HCT116 (cell line): ENCODE results near the gene AP1AR. TPM values are rescaled to one million over a fixed set of nuclear protein-coding genes. Genes with fewer than 3 reads are reported as not detected.

ENCODE experiments used
- ATAC-seq: fragments of 200-7000 bp; cut with Tn5 transposase; 2 replicates; pipeline ENCODE4 v1.9.1; 2020; ENCODE audit warnings: mild to moderate bottlenecking, moderate library complexity
- BruUV-seq: library from RNA; stranded (reverse); fragments of 400-500 nt; replicated peaks from 2 replicates; lab custom pipeline; 2021; lab: Mats Ljungman, UMichigan
- CTCF ChIA-PET: fragments of 300-600 bp; sonication (Branson Sonifier 250); formaldehyde crosslinking; loops from one replicate; lab custom pipeline; 2021; ENCODE audit warnings: antibody characterized with exemption; lab: Charles Lee
- POLR2A ChIA-PET: fragments of 300-600, 350-600 bp; sonication (Branson Sonifier 250); formaldehyde crosslinking; loops from one replicate; lab custom pipeline; 2021; ENCODE audit warnings: antibody characterized with exemption; lab: Charles Lee
- RAD21 ChIA-PET, 2 experiments: fragments of 300-600 bp; sonication (Branson Sonifier 250); formaldehyde crosslinking; loops; one replicate each; lab custom pipeline; 2023; ENCODE audit warnings: low total read pairs in 2 of 2; ENCODE audit not compliant: uncharacterized antibody in 2 of 2, unreplicated experiment in 2 of 2, low non-redundant PET in 1 of 2; lab: Charles Lee
- DNase-seq: peaks from one replicate; pipeline ENCODE4 v3.0.0-alpha.2; 2010; ENCODE audit warnings: low read depth, low spot score
- H2AFZ ChIP-seq: fragments of 200-600 bp; shearing (Covaris generic), sonication (generic); 2 replicates; pipeline ENCODE4 v1.6.1; 2017; ENCODE audit warnings: low read depth, mixed run types, mixed read lengths, antibody characterized with exemption, low read length; ENCODE audit not compliant: poor library complexity, severe bottlenecking
- H3K27ac ChIP-seq: 2 replicates; pipeline ENCODE4 v1.5.1; 2012; ENCODE audit warnings: low read depth, low read length
- H3K27me3 ChIP-seq: fragments of 200-600 bp; sonication (generic); 2 replicates; pipeline ENCODE4 v1.6.1; 2016; ENCODE audit warnings: mixed run types, low read length, mixed read lengths; ENCODE audit not compliant: insufficient read depth
- H3K36me3 ChIP-seq, 2 experiments: fragments of 200-500 bp in 1 of 2; fragments of 200-600 bp in 1 of 2; sonication (Bioruptor generic) in 1 of 2; sonication (generic) in 1 of 2; 2 replicates each; pipeline versions ENCODE4 v1.5.1 to v1.6.1; 2014 to 2016; ENCODE audit warnings: low read length in 2 of 2, inconsistent platforms in 1 of 2, mixed read lengths in 1 of 2, mixed run types in 1 of 2; ENCODE audit not compliant: insufficient read depth in 2 of 2, control insufficient read depth in 1 of 2
- H3K4me1 ChIP-seq, 2 experiments: fragments of 200-600 bp in 1 of 2; sonication (generic) in 1 of 2; 2 replicates each; pipeline versions ENCODE4 v1.5.1 to v1.6.1; 2012 to 2017; ENCODE audit warnings: low read length in 2 of 2, inconsistent platforms in 1 of 2, mild to moderate bottlenecking in 1 of 2, mixed read lengths in 1 of 2, mixed run types in 1 of 2, moderate library complexity in 1 of 2; ENCODE audit not compliant: insufficient read depth in 2 of 2, control insufficient read depth in 1 of 2
- H3K4me2 ChIP-seq: fragments of 200-600 bp; sonication (generic); 2 replicates; pipeline ENCODE4 v1.6.1; 2017; ENCODE audit warnings: mixed run types, low read length, mixed read lengths
- H3K4me3 ChIP-seq, 2 experiments: fragments of 200-600 bp in 1 of 2; sonication (generic) in 1 of 2; replicated peaks in 1 of 2; 2 replicates each; pipeline ENCODE4 v1.5.1; 2011 to 2016; ENCODE audit warnings: low read length in 2 of 2, control low read depth in 1 of 2, low read depth in 1 of 2, mild to moderate bottlenecking in 1 of 2, mixed read lengths in 1 of 2, mixed run types in 1 of 2
- H3K79me2 ChIP-seq: fragments of 200-600 bp; sonication (generic); 2 replicates; pipeline ENCODE4 v1.6.1; 2017; ENCODE audit warnings: mild to moderate bottlenecking, mixed run types, low read length, moderate library complexity, mixed read lengths; ENCODE audit not compliant: insufficient read depth
- H3K9ac ChIP-seq: fragments of 200-600 bp; sonication (generic); 2 replicates; pipeline ENCODE4 v1.6.1; 2016; ENCODE audit warnings: low read length, mixed read lengths
- H3K9me2 ChIP-seq: fragments of 200-600 bp; sonication (generic), shearing (Covaris generic); 2 replicates; pipeline ENCODE4 v1.6.1; 2017; ENCODE audit warnings: mixed run types, mild to moderate bottlenecking, moderate library complexity; ENCODE audit not compliant: insufficient read depth
- H3K9me3 ChIP-seq, 2 experiments: fragments of 200-500 bp in 1 of 2; fragments of 200-600 bp in 1 of 2; sonication (Bioruptor generic) in 1 of 2; sonication (generic) in 1 of 2; 2 replicates each; pipeline ENCODE4 v1.6.1; 2014 to 2017; ENCODE audit warnings: low read length in 2 of 2, mixed read lengths in 2 of 2, inconsistent platforms in 1 of 2, low read depth in 1 of 2, mild to moderate bottlenecking in 1 of 2, mixed run types in 1 of 2, moderate library complexity in 1 of 2; ENCODE audit not compliant: control insufficient read depth in 1 of 2, insufficient read depth in 1 of 2
- H4K20me1 ChIP-seq: fragments of 200-600 bp; sonication (generic), shearing (Covaris generic); 2 replicates; pipeline ENCODE4 v1.6.1; 2017; ENCODE audit warnings: mixed run types, mild to moderate bottlenecking, moderate library complexity; ENCODE audit not compliant: insufficient read depth
- CTCF ChIP-seq, 3 experiments: fragments of 200-600 bp in 1 of 3; sonication (generic) in 1 of 3; IDR thresholded peaks in 2 of 3; conservative IDR thresholded peaks in 1 of 3; 2 replicates each; pipeline ENCODE4 v1.5.1; 2012 to 2017; ENCODE audit warnings: low read depth in 2 of 3, low read length in 2 of 3, antibody characterized with exemption in 1 of 3, borderline replicate concordance in 1 of 3, control low read depth in 1 of 3, mild to moderate bottlenecking in 1 of 3, mixed read lengths in 1 of 3, mixed run types in 1 of 3, moderate library complexity in 1 of 3; ENCODE audit not compliant: insufficient read depth in 1 of 3
- EGR1 ChIP-seq: IDR thresholded peaks from 2 replicates; pipeline ENCODE4 v1.6.1; 2012; ENCODE audit warnings: low read depth
- ELF1 ChIP-seq: IDR thresholded peaks from 2 replicates; pipeline ENCODE4 v1.6.1; 2012; ENCODE audit warnings: low read depth, borderline replicate concordance
- EZH2 ChIP-seq: fragments of 200-600 bp; sonication (generic); IDR thresholded peaks from 2 replicates; pipeline ENCODE4 v1.6.1; 2017; ENCODE audit warnings: antibody characterized with exemption, mixed run types
- EZH2phosphoT487 ChIP-seq: fragments of 200-600 bp; IDR thresholded peaks from 2 replicates; pipeline ENCODE4 v1.6.1; 2018; ENCODE audit warnings: antibody characterized with exemption, borderline replicate concordance
- FOSL1 ChIP-seq: IDR thresholded peaks from 2 replicates; pipeline ENCODE4 v1.6.1; 2012; ENCODE audit warnings: low read depth
- JUND ChIP-seq: IDR thresholded peaks from 2 replicates; pipeline ENCODE4 v1.6.1; 2012
- RAD21 ChIP-seq: IDR thresholded peaks from 2 replicates; pipeline ENCODE4 v1.6.1; 2012; ENCODE audit warnings: low read depth, mild to moderate bottlenecking
- SIN3A ChIP-seq: IDR thresholded peaks from 2 replicates; pipeline ENCODE4 v1.6.1; 2012; ENCODE audit warnings: low read depth
- ZNF274 ChIP-seq: fragments of 200-500 bp; sonication (Bioruptor generic); IDR thresholded peaks from 2 replicates; pipeline ENCODE4 v1.6.1; 2014; ENCODE audit warnings: mild to moderate bottlenecking, low read depth, low read length, inconsistent platforms
- intact Hi-C: fragments of 100-400 bp; cut with micrococcal nuclease; formaldehyde crosslinking; loops from 2 replicates; pipeline ENCODE4 v1.10.0; 2022
- total RNA-seq: library from RNA; stranded (reverse); gene quantifications from one replicate; pipeline ENCODE4 v1.2.1, GENCODE V29; 2021; ENCODE audit not compliant: unreplicated experiment
- TF ChIP-seq, protein P1 (sequence below): IDR thresholded peaks from 2 replicates; pipeline ENCODE4 v1.6.1; 2011; ENCODE audit warnings: mild to moderate bottlenecking, low read length, moderate library complexity; ENCODE audit not compliant: insufficient replicate concordance; ENCODE audit errors: extremely low read depth

AP1AR gene
- total RNA-seq, 1 experiment from 2014 or later: 56.7 TPM

DNA sequence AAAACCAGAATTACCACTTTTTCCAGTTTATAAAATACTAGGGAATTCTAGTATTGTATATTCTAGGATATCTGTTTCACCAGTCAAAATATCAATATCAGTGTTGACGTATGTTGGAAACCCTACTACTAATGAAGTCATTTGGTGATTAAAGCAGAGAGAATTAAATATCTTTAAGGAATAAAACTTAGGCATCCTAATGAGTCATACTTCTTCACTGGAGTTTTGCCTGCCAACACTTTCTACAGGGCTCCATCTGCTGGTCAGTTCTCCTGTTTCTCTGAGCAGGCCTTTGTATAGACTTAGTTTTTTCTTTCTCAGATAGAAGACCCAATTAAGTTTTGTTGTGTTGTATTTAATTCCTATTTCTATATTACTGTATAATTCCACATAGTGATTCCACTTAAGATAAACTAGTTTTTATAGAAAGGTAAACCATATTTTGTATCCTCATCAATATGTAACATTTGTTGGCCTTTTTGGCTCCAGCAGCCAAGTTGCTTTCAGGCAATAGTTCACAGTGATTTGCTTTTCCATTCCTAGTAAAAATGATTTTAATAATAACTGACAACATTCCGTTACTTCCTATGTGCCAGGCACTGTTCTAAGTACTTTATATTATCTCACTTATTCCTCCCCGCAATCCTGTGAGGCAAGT lies 3.5 kb downstream of the AP1AR start:
- BruUV-seq: no TSS peak

More for the DNA sequence above, 3.5 kb downstream of the AP1AR start:
- no peaks in the 10 kb centered on the region for H3K27me3 ChIP-seq
- TF ChIP-seq FOSL1 (peak; percentile 56), JUND (peak; percentile 46; the same call in 1 of the 2 replicates), RAD21 (peak; percentile 84), EZH2phosphoT487 (no peak), CTCF (IDR thresholded peaks at IDR 0.05 in 2 of 3, conservative IDR thresholded peaks at IDR 0.05 in 1 of 3; ENCODE audit: borderline replicate concordance in 1 of 3, insufficient read depth in 1 of 3, low read depth in 2 of 3, low read length in 2 of 3) (peak; percentile 78 to 81 (median 79)), ZNF274 (no peak), SIN3A (no peak), EGR1 (no peak), EZH2 (no peak), ELF1 (no peak)
- TF ChIP-seq, protein P1, sequence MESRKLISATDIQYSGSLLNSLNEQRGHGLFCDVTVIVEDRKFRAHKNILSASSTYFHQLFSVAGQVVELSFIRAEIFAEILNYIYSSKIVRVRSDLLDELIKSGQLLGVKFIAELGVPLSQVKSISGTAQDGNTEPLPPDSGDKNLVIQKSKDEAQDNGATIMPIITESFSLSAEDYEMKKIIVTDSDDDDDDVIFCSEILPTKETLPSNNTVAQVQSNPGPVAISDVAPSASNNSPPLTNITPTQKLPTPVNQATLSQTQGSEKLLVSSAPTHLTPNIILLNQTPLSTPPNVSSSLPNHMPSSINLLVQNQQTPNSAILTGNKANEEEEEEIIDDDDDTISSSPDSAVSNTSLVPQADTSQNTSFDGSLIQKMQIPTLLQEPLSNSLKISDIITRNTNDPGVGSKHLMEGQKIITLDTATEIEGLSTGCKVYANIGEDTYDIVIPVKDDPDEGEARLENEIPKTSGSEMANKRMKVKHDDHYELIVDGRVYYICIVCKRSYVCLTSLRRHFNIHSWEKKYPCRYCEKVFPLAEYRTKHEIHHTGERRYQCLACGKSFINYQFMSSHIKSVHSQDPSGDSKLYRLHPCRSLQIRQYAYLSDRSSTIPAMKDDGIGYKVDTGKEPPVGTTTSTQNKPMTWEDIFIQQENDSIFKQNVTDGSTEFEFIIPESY: no peak
- ATAC-seq (no peak), DNase-seq (peak; percentile 63)
- no peak overlapping the region for H3K27ac ChIP-seq
- peaks cover 17 to 37% of the 10 kb centered on the region in 2 experiments; a peak in 3 of 4 replicates for H3K4me1 ChIP-seq
- peaks cover 9% of the 10 kb centered on the region; the same call in 1 of the 2 replicates for H4K20me1 ChIP-seq
- H3K9me2 ChIP-seq: no peaks in the 10 kb centered on the region
- ChIA-PET POLR2A (no interaction called here), CTCF (interaction anchor here (1.7 to 1.8 kb wide), 2 partner anchors 135 to 136 kb away, joined by 11 to 13 read pairs; no protein-coding TSS in a partner anchor), RAD21 (no interaction called here)
- intact Hi-C loops: loop anchor here (1.0 to 10.0 kb wide), 3 partner anchors 88 to 290 kb away; partner anchors contain the start of gene FAM241A
- no peaks in the 10 kb centered on the region for H3K36me3 ChIP-seq
- H3K9me3 ChIP-seq: no peaks in the 10 kb centered on the region
- no peak overlapping the region for H3K9ac ChIP-seq
- no peak overlapping the region for H3K4me3 ChIP-seq
- H3K4me2 ChIP-seq: no peak overlapping the region
- peaks cover 85% of the 10 kb centered on the region for H3K79me2 ChIP-seq
- no peak overlapping the region for H2AFZ ChIP-seq
